Vagina (tissue), 2 donors: ENCODE measurements around the gene FCAMR. TPM values are rescaled to one million over a fixed set of nuclear protein-coding genes. Genes with fewer than 3 reads are reported as not detected.

Experiments used
- DNase-seq, 2 donors: peaks; one replicate each; pipeline ENCODE4 v3.0.0-alpha.2; 2017; ENCODE audit errors: extremely low spot score in 2 of 2
- H3K27ac ChIP-seq: fragments of 200-600 bp; sonication (generic); one replicate; pipeline ENCODE4 v1.5.1; 2019
- H3K27me3 ChIP-seq: fragments of 200-600 bp; sonication (generic); one replicate; pipeline ENCODE4 v1.5.1; 2019
- H3K36me3 ChIP-seq, 2 donors: fragments of 200-600 bp; sonication (generic); one replicate each; pipeline ENCODE4 v1.5.1; 2017 to 2019
- H3K4me1 ChIP-seq: fragments of 200-600 bp; sonication (generic); one replicate; pipeline ENCODE4 v1.5.1; 2019
- H3K4me3 ChIP-seq, 2 donors: fragments of 200-600 bp; sonication (generic); 1 replicate in 1 of 2; 2 replicates in 1 of 2; pipeline ENCODE4 v1.5.1; 2016 to 2019
- H3K9me3 ChIP-seq: fragments of 200-600 bp; sonication (generic); one replicate; pipeline ENCODE4 v1.5.1; 2019
- CTCF ChIP-seq, 3 experiments: fragments of 450-650 bp in 2 of 3; fragments of 200-600 bp in 1 of 3; sonication (generic) in 1 of 3; IDR thresholded peaks; one replicate each; pipeline ENCODE4 v1.5.1; 2017 to 2019; ENCODE audit warnings: antibody characterized with exemption in 3 of 3, mild to moderate bottlenecking in 2 of 3, moderate library complexity in 2 of 3
- POLR2A ChIP-seq, 2 donors: fragments of 450-650 bp; IDR thresholded peaks; one replicate each; pipeline ENCODE4 v1.6.1; 2017; ENCODE audit warnings: antibody characterized with exemption in 2 of 2, mild to moderate bottlenecking in 2 of 2, moderate library complexity in 2 of 2
- POLR2AphosphoS5 ChIP-seq, 2 donors: sonication (generic); formaldehyde crosslinking; IDR thresholded peaks; one replicate each; pipeline ENCODE4 v1.9.0; 2017; ENCODE audit warnings: antibody characterized with exemption in 2 of 2, mild to moderate bottlenecking in 2 of 2, low read depth in 1 of 2; ENCODE audit not compliant: insufficient read depth in 1 of 2
- intact Hi-C: fragments of 100-400 bp; cut with DNase I; formaldehyde crosslinking; loops from one replicate; pipeline ENCODE4 v1.15.1; 2023
- total RNA-seq: library from RNA; depleted of rRNA; stranded (reverse); fragments of >200 nt; gene quantifications from one replicate; pipeline ENCODE4 v1.2.3, GENCODE V29; 2016

The FCAMR gene
- total RNA-seq, 1 donor from 2014 or later = not detected

- TF ChIP-seq CTCF (IDR thresholded peaks at IDR 0.05) = no peak
- TF ChIP-seq POLR2A (IDR thresholded peaks at IDR 0.05) = no peak
- TF ChIP-seq POLR2AphosphoS5 (IDR thresholded peaks at IDR 0.05; ENCODE audit: insufficient read depth in 1 of 2, low read depth in 1 of 2) = no peak
- H3K9me3 ChIP-seq = no peaks in the 10 kb centered on the region
- H3K27ac ChIP-seq = no peak overlapping the region
- H3K36me3 ChIP-seq = no peaks in the 10 kb centered on the region
- DNase-seq = peak in 1 of 2 donors; percentile 27
- H3K4me1 ChIP-seq = no peaks in the 10 kb centered on the region
- no peaks in the 10 kb centered on the region for H3K27me3 ChIP-seq
- intact Hi-C loops = no loop called here
- no peak overlapping the region for H3K4me3 ChIP-seq
Measured at GRCh38 chr1:206975306-206975705, 5.0 kb upstream of the FCAMR start.

DNA sequence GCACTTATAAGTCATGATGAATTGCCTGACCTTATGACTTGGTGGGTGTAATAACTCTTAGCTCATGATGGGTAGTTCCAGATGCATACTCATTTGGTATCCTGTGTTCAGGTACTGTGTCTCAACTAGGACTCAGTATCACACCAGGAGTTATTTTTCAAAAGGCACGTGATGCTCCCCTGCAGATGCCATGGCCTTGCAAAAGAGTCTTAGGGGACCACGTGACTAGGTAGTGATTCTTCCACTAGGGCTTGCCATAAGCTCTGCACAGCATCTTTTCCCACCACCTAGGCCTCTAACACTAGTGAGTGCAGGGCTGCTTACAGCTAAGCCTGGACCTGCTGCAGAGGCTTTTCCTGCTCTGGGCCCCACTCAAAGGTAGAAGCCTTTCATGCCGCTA lies 3.9 kb upstream of the FCAMR start:
- intact Hi-C loops = no loop called here
- DNase-seq = peak in 1 of 2 donors; percentile 65
- TF ChIP-seq POLR2A (IDR thresholded peaks at IDR 0.05) = no peak
- TF ChIP-seq POLR2AphosphoS5 (IDR thresholded peaks at IDR 0.05; ENCODE audit: insufficient read depth in 1 of 2, low read depth in 1 of 2) = no peak
- TF ChIP-seq CTCF (IDR thresholded peaks at IDR 0.05) = no peak

GRCh38 chr1:206972728-206973127 lies 2.5 kb upstream of the FCAMR start:
- no peaks in the 10 kb centered on the region for H3K4me1 ChIP-seq
- intact Hi-C loops = no loop called here
- TF ChIP-seq POLR2AphosphoS5 (IDR thresholded peaks at IDR 0.05; ENCODE audit: insufficient read depth in 1 of 2, low read depth in 1 of 2) (no peak), POLR2A (IDR thresholded peaks at IDR 0.05) (no peak), CTCF (IDR thresholded peaks at IDR 0.05) (no peak)
- no peak overlapping the region for H3K4me3 ChIP-seq
- H3K27ac ChIP-seq = no peak overlapping the region
- no peaks in the 10 kb centered on the region for H3K36me3 ChIP-seq
- no peaks in the 10 kb centered on the region for H3K27me3 ChIP-seq
- H3K9me3 ChIP-seq = no peaks in the 10 kb centered on the region
- no peak for DNase-seq

More for the DNA sequence above, 3.9 kb upstream of the FCAMR start:
- no peaks in the 10 kb centered on the region for H3K4me1 ChIP-seq
- H3K4me3 ChIP-seq = no peak overlapping the region
- no peak overlapping the region for H3K27ac ChIP-seq
- H3K27me3 ChIP-seq = no peaks in the 10 kb centered on the region
- H3K36me3 ChIP-seq = no peaks in the 10 kb centered on the region
- no peaks in the 10 kb centered on the region for H3K9me3 ChIP-seq

- no peak overlapping the region for H3K4me3 ChIP-seq
- H3K27me3 ChIP-seq = no peaks in the 10 kb centered on the region
- H3K4me1 ChIP-seq = no peaks in the 10 kb centered on the region
- H3K9me3 ChIP-seq = no peaks in the 10 kb centered on the region
- TF ChIP-seq POLR2A (IDR thresholded peaks at IDR 0.05) = no peak
- no peak for TF ChIP-seq POLR2AphosphoS5 (IDR thresholded peaks at IDR 0.05; ENCODE audit: insufficient read depth in 1 of 2, low read depth in 1 of 2)
- no peak for TF ChIP-seq CTCF (IDR thresholded peaks at IDR 0.05)
- DNase-seq = no peak
- H3K27ac ChIP-seq = no peak overlapping the region
- no peaks in the 10 kb centered on the region for H3K36me3 ChIP-seq
- intact Hi-C loops = no loop called here
Measured at GRCh38 chr1:206971029-206971655, 882 bp upstream of the FCAMR start.

- no peak overlapping the region for H3K27ac ChIP-seq
Measured at GRCh38 chr1:206969090-206969489, 1.2 kb downstream of the FCAMR start.

More at GRCh38 chr1:206969090-206969489, 1.2 kb downstream of the FCAMR start:
- no peak for TF ChIP-seq CTCF (IDR thresholded peaks at IDR 0.05)
- TF ChIP-seq POLR2A (IDR thresholded peaks at IDR 0.05) = no peak
- no peak for TF ChIP-seq POLR2AphosphoS5 (IDR thresholded peaks at IDR 0.05; ENCODE audit: insufficient read depth in 1 of 2, low read depth in 1 of 2)
- Histone ChIP-seq H3K9me3 (no peaks in the 10 kb centered on the region), H3K4me1 (no peaks in the 10 kb centered on the region), H3K4me3 (no peak overlapping the region), H3K27me3 (no peaks in the 10 kb centered on the region), H3K36me3 (no peaks in the 10 kb centered on the region)
- DNase-seq = no peak
- intact Hi-C loops = no loop called here
